Coronary artery (tissue), 2 donors: ENCODE results near the gene MEGF11.

Source experiments
- DNase-seq: peaks from one replicate; pipeline ENCODE4 v3.0.0-alpha.2; 2017; ENCODE audit warnings: low spot score
- H3K27ac ChIP-seq, 2 donors: fragments of 200-600 bp; sonication (generic); one replicate each; pipeline ENCODE4 v1.5.1; 2016 to 2019
- H3K4me3 ChIP-seq: fragments of 200-600 bp; sonication (generic); 2 replicates; pipeline ENCODE4 v1.5.1; 2016; ENCODE audit warnings: mild to moderate bottlenecking, moderate library complexity
- CTCF ChIP-seq: fragments of 200-600 bp; sonication (generic); IDR thresholded peaks from one replicate; pipeline ENCODE4 v1.5.1; 2019; ENCODE audit warnings: antibody characterized with exemption

MEGF11 gene

GRCh38 chr15:65909831-65910230, 343.7 kb downstream of the MEGF11 start:
- TF ChIP-seq CTCF, result no peak
- H3K4me3 ChIP-seq, result no peak overlapping the region
- peak; percentile 36 for DNase-seq
- no peak overlapping the region for H3K27ac ChIP-seq

DNA sequence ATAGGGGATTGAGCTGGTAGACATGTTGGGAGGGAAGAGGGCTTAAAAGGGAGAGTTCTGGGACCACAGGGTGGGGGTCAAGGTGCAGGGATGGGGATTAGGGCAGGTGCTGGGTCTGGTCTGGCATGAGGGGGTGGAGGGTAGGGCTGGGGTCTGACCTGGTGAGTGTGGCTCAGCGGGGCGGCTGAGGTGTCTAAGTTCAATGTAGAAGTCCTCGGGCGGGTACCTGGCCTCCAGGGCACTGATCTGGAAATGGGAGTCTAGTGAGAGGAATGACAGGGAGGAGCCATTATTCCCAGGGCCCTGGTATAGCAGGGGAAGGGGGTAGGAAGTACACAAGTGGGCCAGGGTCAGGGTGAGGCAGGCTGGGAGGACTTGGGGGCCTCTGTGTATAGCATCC, 344.7 kb downstream of the MEGF11 start:
- peak; percentile 45 for DNase-seq
- TF ChIP-seq CTCF, result no peak
- Histone ChIP-seq H3K4me3 (no peak overlapping the region), H3K27ac (no peak overlapping the region)

DNA sequence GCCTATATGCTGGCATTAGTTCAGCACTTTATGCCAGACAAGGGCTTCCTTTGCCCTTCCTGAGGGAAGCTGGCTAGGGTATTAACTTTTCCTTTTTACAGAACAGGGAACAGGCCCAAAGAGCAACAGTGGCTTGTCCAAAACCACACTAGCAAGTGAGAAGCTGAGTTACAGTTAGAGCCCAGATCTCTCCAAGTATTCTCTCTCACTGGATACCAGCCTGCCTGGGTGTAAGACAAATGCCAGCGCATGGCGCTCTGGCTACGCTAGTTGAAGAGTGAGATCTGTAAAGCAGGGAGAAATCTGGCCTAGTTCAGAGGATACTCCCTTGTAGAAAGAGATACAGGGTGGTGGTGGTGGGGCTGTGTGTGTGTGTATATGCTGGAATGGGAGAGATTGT, 345.9 kb downstream of the MEGF11 start:
- no peak for TF ChIP-seq CTCF
- Histone ChIP-seq H3K27ac (no peak overlapping the region), H3K4me3 (no peak overlapping the region)
- no peak for DNase-seq

DNA sequence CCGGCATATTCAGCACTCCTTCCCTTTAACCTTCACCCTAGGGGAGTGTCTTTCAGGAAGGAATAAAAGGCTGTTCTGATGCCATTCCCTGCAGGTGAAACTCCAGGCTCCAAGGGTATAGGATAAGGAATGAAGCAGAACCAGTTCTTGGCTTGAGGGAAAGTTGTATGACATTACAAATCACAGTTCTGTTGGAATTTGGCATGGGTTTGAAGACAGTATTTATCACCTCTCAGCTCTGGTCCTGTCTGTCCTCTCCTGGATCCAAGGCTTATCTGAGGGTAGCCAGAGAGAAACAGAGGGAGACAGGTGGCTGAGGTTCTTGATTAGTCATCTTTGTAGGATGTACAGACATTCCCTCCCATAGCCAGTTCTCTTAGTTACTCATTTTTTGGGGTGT, 347.2 kb downstream of the MEGF11 start:
- no peak for TF ChIP-seq CTCF
- no peak overlapping the region for H3K4me3 ChIP-seq
- no peak overlapping the region for H3K27ac ChIP-seq
- no peak for DNase-seq

- no peak for TF ChIP-seq CTCF
- H3K4me3 ChIP-seq, result no peak overlapping the region
- H3K27ac ChIP-seq, result no peak overlapping the region
- no peak for DNase-seq
These were observed 349.2 kb downstream of the MEGF11 start for GRCh38 chr15:65904301-65904700.

GRCh38 chr15:65903296-65904073, 350.1 kb downstream of the MEGF11 start:
- no peak overlapping the region for H3K27ac ChIP-seq
- DNase-seq, result no peak
- H3K4me3 ChIP-seq, result no peak overlapping the region
- TF ChIP-seq CTCF, result no peak

DNA sequence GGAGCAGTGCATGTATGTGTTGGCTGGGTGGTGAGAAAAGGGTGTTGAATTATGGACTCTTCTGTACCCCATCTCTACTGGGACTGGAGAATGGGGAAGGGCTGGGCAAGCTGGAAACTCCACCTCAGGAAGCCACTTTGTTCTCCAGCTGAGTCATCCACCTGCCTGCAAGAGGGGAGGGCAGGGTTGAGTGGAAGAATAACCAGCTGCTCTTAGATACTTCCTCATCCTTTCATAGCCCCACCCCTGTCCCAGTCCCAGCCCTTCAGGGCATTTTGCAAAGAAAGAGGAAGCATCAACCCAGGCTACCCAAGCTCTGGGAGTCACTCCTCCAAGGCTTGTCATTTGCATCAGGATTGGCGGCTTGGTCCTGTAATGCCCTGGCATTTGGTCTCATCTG, 351.2 kb downstream of the MEGF11 start:
- Histone ChIP-seq H3K27ac (no peak overlapping the region), H3K4me3 (no peak overlapping the region)
- DNase-seq, result no peak
- TF ChIP-seq CTCF, result no peak
